ENCODE data around the gene ARHGEF25.

- TF ChIP-seq POLR2A (IDR thresholded peaks at IDR 0.05; ENCODE audit: low read depth) (no peak), CTCF (IDR thresholded peaks at IDR 0.05) (no peak)
Observed at GRCh38 chr12:57590479-57590863, 20.8 kb upstream of the ARHGEF25 start.
